Mesenchymal stem cell (in vitro differentiated cells and primary cell): ENCODE data around the gene KLF12. TPM values are rescaled to one million over a fixed set of nuclear protein-coding genes. Genes with fewer than 3 reads are reported as not detected.

Experiments
- DNase-seq: peaks from one replicate; pipeline ENCODE4 v3.0.0-alpha.2; 2013
- H2AFZ ChIP-seq: one replicate; pipeline ENCODE4 v1.6.1; 2013; ENCODE audit warnings: low read depth, mild to moderate bottlenecking, control low read depth, inconsistent platforms, low read length, moderate library complexity
- H2AK5ac ChIP-seq: 2 replicates; pipeline ENCODE4 v1.6.1; 2013; ENCODE audit warnings: low read length, moderate library complexity, mild to moderate bottlenecking, inconsistent platforms; ENCODE audit not compliant: severe bottlenecking
- H2BK120ac ChIP-seq: one replicate; pipeline ENCODE4 v1.6.1; 2013; ENCODE audit warnings: low read depth, mild to moderate bottlenecking, inconsistent platforms, low read length, moderate library complexity
- H2BK12ac ChIP-seq, 2 experiments: one replicate each; pipeline ENCODE4 v1.6.1; 2013; ENCODE audit warnings: inconsistent platforms in 2 of 2, low read length in 2 of 2, mild to moderate bottlenecking in 2 of 2, moderate library complexity in 2 of 2, control low read depth in 1 of 2
- H2BK15ac ChIP-seq: one replicate; pipeline ENCODE4 v1.6.1; 2013; ENCODE audit warnings: mild to moderate bottlenecking, low read depth, inconsistent platforms; ENCODE audit not compliant: poor library complexity, severe bottlenecking
- H2BK5ac ChIP-seq: 2 replicates; pipeline ENCODE4 v1.6.1; 2013; ENCODE audit warnings: low read depth, mild to moderate bottlenecking, low read length, control low read depth, inconsistent platforms; ENCODE audit not compliant: poor library complexity, severe bottlenecking
- H3K14ac ChIP-seq, 2 experiments: one replicate each; pipeline ENCODE4 v1.6.1; 2013; ENCODE audit warnings: inconsistent platforms in 2 of 2, low read length in 2 of 2, control low read depth in 1 of 2, mild to moderate bottlenecking in 1 of 2, moderate library complexity in 1 of 2
- H3K18ac ChIP-seq, 2 experiments: one replicate each; pipeline ENCODE4 v1.6.1; 2013; ENCODE audit warnings: inconsistent platforms in 2 of 2, low read length in 2 of 2, control low read depth in 1 of 2, low read depth in 1 of 2, mild to moderate bottlenecking in 1 of 2
- H3K23ac ChIP-seq, 2 experiments: one replicate each; pipeline ENCODE4 v1.6.1; 2013; ENCODE audit warnings: inconsistent platforms in 2 of 2, low read length in 2 of 2, mild to moderate bottlenecking in 2 of 2, moderate library complexity in 2 of 2, control low read depth in 1 of 2
- H3K27ac ChIP-seq: 2 replicates; pipeline ENCODE4 v1.5.1; 2013; ENCODE audit warnings: mild to moderate bottlenecking, moderate library complexity, low read length, control low read depth, inconsistent platforms; ENCODE audit not compliant: poor library complexity, severe bottlenecking
- H3K27me3 ChIP-seq, 2 experiments: 2 replicates each; pipeline versions ENCODE4 v1.6.1 to v1.7.0; 2013; ENCODE audit warnings: low read length in 2 of 2, mild to moderate bottlenecking in 2 of 2, moderate library complexity in 2 of 2, control low read depth in 1 of 2, inconsistent platforms in 1 of 2; ENCODE audit not compliant: control insufficient read depth in 1 of 2, insufficient read depth in 1 of 2
- H3K36me3 ChIP-seq, 2 experiments: 2 replicates each; pipeline versions ENCODE4 v1.6.1 to v1.7.0; 2013; ENCODE audit warnings: low read length in 2 of 2, control low read depth in 1 of 2, inconsistent platforms in 1 of 2, low read depth in 1 of 2, mild to moderate bottlenecking in 1 of 2; ENCODE audit not compliant: insufficient read depth in 2 of 2, control insufficient read depth in 1 of 2
- H3K4ac ChIP-seq, 2 experiments: one replicate each; pipeline ENCODE4 v1.6.1; 2013; ENCODE audit warnings: inconsistent platforms in 2 of 2, low read length in 2 of 2, mild to moderate bottlenecking in 2 of 2, moderate library complexity in 2 of 2, control low read depth in 1 of 2, low read depth in 1 of 2
- H3K4me1 ChIP-seq: 2 replicates; pipeline ENCODE4 v1.6.1; 2013; ENCODE audit warnings: low read depth, low read length, control low read depth; ENCODE audit not compliant: control insufficient read depth, insufficient read depth
- H3K4me2 ChIP-seq: 2 replicates; pipeline ENCODE4 v1.6.1; 2013; ENCODE audit warnings: low read length, mild to moderate bottlenecking, inconsistent platforms; ENCODE audit not compliant: poor library complexity, severe bottlenecking
- H3K4me3 ChIP-seq, 2 experiments: 2 replicates each; pipeline versions ENCODE4 v1.5.1 to v1.7.0; 2013; ENCODE audit warnings: low read length in 2 of 2, mild to moderate bottlenecking in 2 of 2, control low read depth in 1 of 2, low read depth in 1 of 2; ENCODE audit not compliant: insufficient read depth in 1 of 2
- H3K79me1 ChIP-seq: replicated peaks from 2 replicates; pipeline ENCODE4 v1.6.1; 2013; ENCODE audit warnings: mild to moderate bottlenecking, control low read depth, low read length, inconsistent platforms; ENCODE audit not compliant: poor library complexity, severe bottlenecking
- H3K9ac ChIP-seq: 2 replicates; pipeline ENCODE4 v1.7.0; 2013; ENCODE audit warnings: mild to moderate bottlenecking, low read length, moderate library complexity
- H3K9me3 ChIP-seq: 2 replicates; pipeline ENCODE4 v1.7.0; 2013; ENCODE audit warnings: mild to moderate bottlenecking, low read length; ENCODE audit not compliant: control insufficient read depth
- H4K8ac ChIP-seq: one replicate; pipeline ENCODE4 v1.6.1; 2013; ENCODE audit warnings: inconsistent platforms, mild to moderate bottlenecking, low read length, moderate library complexity
- H4K91ac ChIP-seq: one replicate; pipeline ENCODE4 v1.6.1; 2013; ENCODE audit warnings: mild to moderate bottlenecking, low read length, inconsistent platforms
- WGBS: methylation state at CpG from one replicate; pipeline ENCODE4 v1.1.7; 2013; ENCODE audit warnings: mixed read lengths; 5-methylcytosine and 5-hydroxymethylcytosine counted together
- polyA plus RNA-seq, 2 experiments: library from polyadenylated mRNA; stranded (reverse); fragments of 200-250 nt; gene quantifications; one replicate each; pipeline ENCODE4 v1.2.3, GENCODE V29; 2013

KLF12 gene
- polyA plus RNA-seq (2013, experiment 1 of 2), result 10.2 TPM
- 10.0 TPM for polyA plus RNA-seq (2013, experiment 2 of 2)

GRCh38 chr13:74134221-74134776, at the start of gene KLF12:
Gene KLF12, minus strand, starts transcription at chr13:74134404.
- H3K79me1 ChIP-seq, result peaks cover 2% of the 10 kb centered on the region
- no peaks in the 10 kb centered on the region for H3K27me3 ChIP-seq
- 2% methylated on average over 26 of the region's 54 CpGs for WGBS
- H3K9ac ChIP-seq, result peak within 1 kb of the TSS; percentile 97
- H3K23ac ChIP-seq, result peak within 1 kb of the TSS in 1 of 2 experiments; percentile 91
- peak within 1 kb of the TSS; percentile 70 for H2AFZ ChIP-seq
- H4K91ac ChIP-seq, result peak within 1 kb of the TSS; percentile 93
- H2BK5ac ChIP-seq, result peak within 1 kb of the TSS; percentile 95
- no peak within 1 kb of the TSS for H2AK5ac ChIP-seq
- H2BK15ac ChIP-seq, result peak within 1 kb of the TSS; percentile 99
- H3K4me2 ChIP-seq, result peak within 1 kb of the TSS; percentile 93
- H3K36me3 ChIP-seq, result no peaks in the 10 kb centered on the region
- peak within 1 kb of the TSS; percentile 97 for H4K8ac ChIP-seq
- peak within 1 kb of the TSS; percentile 97 to 99 for H3K4ac ChIP-seq
- H3K4me1 ChIP-seq, result peaks cover 7% of the 10 kb centered on the region
- H3K9me3 ChIP-seq, result no peaks in the 10 kb centered on the region
- peak; percentile 95 for DNase-seq
- peak within 1 kb of the TSS; percentile 95 to 96 for H3K14ac ChIP-seq
- peak within 1 kb of the TSS; percentile 80 to 97 for H3K4me3 ChIP-seq
- H3K27ac ChIP-seq, result peak within 1 kb of the TSS; percentile 86
- peak within 1 kb of the TSS; percentile 93 to 99 for H3K18ac ChIP-seq
- peak within 1 kb of the TSS; percentile 100 for H2BK120ac ChIP-seq
- H2BK12ac ChIP-seq, result peak within 1 kb of the TSS in 1 of 2 experiments; percentile 89

GRCh38 chr13:74182491-74182890, 48.3 kb upstream of the KLF12 start:
- no peak overlapping the region for H3K18ac ChIP-seq
- WGBS, result no CpG with 5 or more reads among the region's 1 CpG
- no peak overlapping the region for H2BK15ac ChIP-seq
- H3K14ac ChIP-seq, result no peak overlapping the region
- no peak overlapping the region for H2BK5ac ChIP-seq
- DNase-seq, result no peak
- H2AFZ ChIP-seq, result no peak overlapping the region
- no peak overlapping the region for H3K4ac ChIP-seq
- no peak overlapping the region for H3K9ac ChIP-seq
- no peak overlapping the region for H3K4me3 ChIP-seq
- H3K27me3 ChIP-seq, result no peaks in the 10 kb centered on the region
- no peaks in the 10 kb centered on the region for H3K9me3 ChIP-seq
- no peak overlapping the region for H3K23ac ChIP-seq
- H4K8ac ChIP-seq, result no peak overlapping the region
- H2BK12ac ChIP-seq, result no peak overlapping the region
- H2AK5ac ChIP-seq, result no peak overlapping the region
- no peaks in the 10 kb centered on the region for H3K79me1 ChIP-seq
- no peak overlapping the region for H3K4me2 ChIP-seq
- H2BK120ac ChIP-seq, result no peak overlapping the region
- H3K27ac ChIP-seq, result no peak overlapping the region
- H3K4me1 ChIP-seq, result peaks cover 3% of the 10 kb centered on the region
- no peak overlapping the region for H4K91ac ChIP-seq
- no peaks in the 10 kb centered on the region for H3K36me3 ChIP-seq

GRCh38 chr13:74174810-74175209, 40.6 kb upstream of the KLF12 start:
- no peak overlapping the region for H4K8ac ChIP-seq
- no peak overlapping the region for H3K18ac ChIP-seq
- no peak overlapping the region for H3K9ac ChIP-seq
- H3K79me1 ChIP-seq, result no peaks in the 10 kb centered on the region
- H4K91ac ChIP-seq, result no peak overlapping the region
- no peak overlapping the region for H3K4me2 ChIP-seq
- H3K4me1 ChIP-seq, result no peaks in the 10 kb centered on the region
- no peak overlapping the region for H2AFZ ChIP-seq
- H3K14ac ChIP-seq, result no peak overlapping the region
- no peak for DNase-seq
- no peak overlapping the region for H2BK5ac ChIP-seq
- no peak overlapping the region for H2BK12ac ChIP-seq
- H2BK15ac ChIP-seq, result no peak overlapping the region
- no peak overlapping the region for H3K23ac ChIP-seq
- no peak overlapping the region for H2AK5ac ChIP-seq
- H3K9me3 ChIP-seq, result no peaks in the 10 kb centered on the region
- H3K27ac ChIP-seq, result no peak overlapping the region
- no peaks in the 10 kb centered on the region for H3K36me3 ChIP-seq
- no peak overlapping the region for H2BK120ac ChIP-seq
- no peak overlapping the region for H3K4me3 ChIP-seq
- H3K27me3 ChIP-seq, result no peaks in the 10 kb centered on the region
- 91% methylated on average over 2 of the region's 2 CpGs for WGBS
- H3K4ac ChIP-seq, result no peak overlapping the region

- H2AFZ ChIP-seq, result no peak overlapping the region
- H3K4me2 ChIP-seq, result no peak overlapping the region
- H3K79me1 ChIP-seq, result no peaks in the 10 kb centered on the region
- H4K8ac ChIP-seq, result no peak overlapping the region
- H2BK120ac ChIP-seq, result no peak overlapping the region
- no peak overlapping the region for H3K27ac ChIP-seq
- no peaks in the 10 kb centered on the region for H3K36me3 ChIP-seq
- H3K4ac ChIP-seq, result no peak overlapping the region
- DNase-seq, result no peak
- H3K23ac ChIP-seq, result no peak overlapping the region
- no peak overlapping the region for H2BK15ac ChIP-seq
- H3K9ac ChIP-seq, result no peak overlapping the region
- H3K4me1 ChIP-seq, result no peaks in the 10 kb centered on the region
- H2BK5ac ChIP-seq, result no peak overlapping the region
- H2AK5ac ChIP-seq, result no peak overlapping the region
- H3K14ac ChIP-seq, result no peak overlapping the region
- H4K91ac ChIP-seq, result no peak overlapping the region
- WGBS, result 86% methylated on average over 3 of the region's 3 CpGs
- H3K27me3 ChIP-seq, result no peaks in the 10 kb centered on the region
- no peak overlapping the region for H3K4me3 ChIP-seq
- no peaks in the 10 kb centered on the region for H3K9me3 ChIP-seq
- no peak overlapping the region for H2BK12ac ChIP-seq
- no peak overlapping the region for H3K18ac ChIP-seq
Measured at GRCh38 chr13:74173822-74174221, 39.6 kb upstream of the KLF12 start.
